T-helper 1 cell (primary cell): ENCODE measurements around the gene CFAP61.
A peak's percentile ranks its signal among the peaks of the same experiment; 100 is the strongest.

Source experiments
- DNase-seq, 5 donors: peaks; one replicate each; pipeline ENCODE4 v3.0.0-alpha.2; 2012 to 2020

CFAP61 gene

DNA sequence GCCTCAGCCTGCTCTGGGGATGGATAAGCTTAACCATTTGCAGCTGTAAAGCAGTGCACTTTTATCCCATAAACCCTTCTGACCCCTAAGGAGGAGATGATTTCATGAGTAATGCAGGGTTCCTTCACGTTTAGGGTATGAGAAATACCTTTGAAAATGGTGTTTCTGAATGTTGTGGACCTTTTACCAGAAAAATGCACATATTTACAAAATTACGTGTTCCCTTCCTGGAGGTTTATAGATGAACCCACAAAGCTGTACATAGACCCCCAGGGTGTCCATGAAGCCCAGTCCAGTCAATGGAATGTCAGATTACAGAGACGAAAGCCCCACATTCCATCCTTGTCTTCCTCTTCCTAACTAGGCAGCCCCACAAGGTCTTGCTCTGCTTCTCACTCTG lies 237.0 kb downstream of the CFAP61 start:
- DNase-seq: no peak

DNA sequence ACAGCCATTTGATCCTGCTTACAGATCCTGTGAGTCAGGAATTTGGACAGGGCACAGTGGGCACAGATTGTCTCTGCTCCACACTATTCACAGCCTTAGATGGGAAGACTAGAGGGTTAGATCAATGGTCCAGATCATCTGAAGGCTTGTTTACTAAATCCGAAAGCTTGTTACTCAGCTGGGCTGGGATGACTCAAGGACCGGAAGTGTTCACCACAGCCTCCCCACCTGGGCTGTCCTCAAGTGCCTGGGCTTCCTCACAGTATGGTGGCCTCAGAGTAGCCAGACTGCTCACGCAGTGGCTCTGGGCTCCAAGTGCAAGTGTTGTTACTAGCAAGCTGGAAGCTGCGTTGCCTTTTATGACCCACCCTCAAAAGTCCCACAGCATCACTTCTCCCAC lies 240.1 kb downstream of the CFAP61 start:
- DNase-seq: peak in 1 of 5 donors; percentile 14

DNA sequence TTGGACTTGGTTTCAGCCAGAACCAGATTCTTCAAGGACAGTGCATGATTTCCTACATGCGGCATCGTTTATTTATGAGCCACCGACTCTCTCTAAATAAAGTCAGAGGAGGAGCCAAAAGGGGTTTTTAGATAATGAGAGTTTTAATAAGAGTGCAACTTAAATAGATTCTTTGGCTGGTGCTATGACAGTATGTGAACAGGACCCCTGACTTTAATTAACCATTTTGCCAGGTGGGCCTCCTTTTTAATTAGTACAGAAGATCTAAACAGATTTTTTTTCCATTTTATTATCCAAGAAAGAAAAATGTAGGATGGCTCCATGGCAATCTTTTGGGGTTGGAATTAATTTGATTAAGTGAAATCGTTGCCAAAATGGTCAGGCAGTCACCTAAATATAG lies 240.8 kb downstream of the CFAP61 start:
- no peak for DNase-seq

DNA sequence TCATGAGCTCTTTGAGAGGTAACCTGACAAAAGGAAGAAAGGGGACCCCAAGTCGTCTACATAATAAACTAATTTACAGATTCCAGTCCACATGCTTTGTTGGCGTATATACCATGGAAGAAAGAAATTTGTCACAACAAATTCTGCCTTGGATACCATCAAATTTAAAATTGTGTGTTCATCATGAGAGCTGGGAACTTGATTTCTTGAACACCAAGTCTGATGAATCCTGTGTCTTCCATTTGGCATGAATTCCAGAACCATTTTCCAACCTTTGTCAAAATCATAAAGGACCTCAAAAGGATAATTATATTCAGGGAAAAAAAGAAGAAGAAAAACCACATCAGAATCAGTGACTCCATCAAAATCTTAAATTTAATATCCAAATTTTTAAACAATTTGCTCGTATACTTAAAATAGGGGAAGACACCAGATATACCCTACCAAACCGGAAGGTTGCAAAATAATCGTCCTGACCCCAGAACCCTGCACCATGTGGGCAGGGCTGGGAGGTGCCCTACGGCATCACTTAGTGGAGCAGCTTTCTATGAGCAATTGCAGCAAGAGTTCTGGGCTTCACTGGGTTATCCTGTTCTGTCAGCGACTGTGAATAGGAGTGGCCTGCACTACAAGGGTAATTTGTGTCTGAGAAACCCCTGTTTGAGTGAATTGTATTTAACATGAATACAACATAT lies 241.5 kb downstream of the CFAP61 start:
- DNase-seq: no peak

DNA sequence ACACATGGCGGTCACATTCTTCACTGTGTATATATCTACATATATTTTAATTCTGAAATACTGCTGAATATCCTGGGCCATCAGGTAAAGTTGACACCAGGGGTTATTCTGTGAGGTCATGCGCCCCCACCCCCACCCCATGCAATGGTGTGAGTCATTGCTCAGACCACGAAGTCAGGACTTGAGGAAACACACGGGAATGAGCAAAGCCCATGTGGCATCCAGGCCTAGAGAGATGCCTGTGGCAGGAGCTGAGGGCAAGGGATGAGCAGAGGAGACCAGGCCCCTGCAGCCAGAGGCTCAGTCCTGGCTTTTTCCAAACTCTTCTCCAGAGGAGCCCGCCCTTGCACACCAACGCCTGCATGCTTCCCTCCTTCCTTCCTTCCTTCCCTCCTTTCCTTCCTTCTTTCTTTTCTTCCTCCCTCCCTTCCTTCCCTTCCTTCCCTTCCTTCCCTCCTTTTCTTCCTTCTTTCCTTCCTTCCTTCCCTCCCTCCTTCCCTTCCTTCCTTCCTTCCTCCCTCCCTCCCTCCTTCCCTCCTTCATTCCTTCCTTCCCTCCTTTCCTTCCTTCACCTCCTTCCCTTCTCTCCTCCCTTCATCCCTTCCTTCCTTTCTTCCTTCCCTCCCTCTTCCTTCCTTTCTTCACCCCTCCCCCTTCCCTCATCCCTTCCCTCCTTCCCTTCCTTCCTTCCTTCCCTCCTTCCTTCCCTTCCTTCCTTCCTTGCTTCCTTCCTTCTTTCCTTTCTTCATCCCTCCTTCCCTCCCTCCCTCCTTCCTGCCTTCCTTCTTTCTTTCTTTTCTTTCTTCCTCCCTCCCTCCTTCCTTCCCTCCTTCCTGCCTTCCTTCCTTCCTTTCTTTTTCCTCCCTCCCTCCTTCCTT lies 243.5 kb downstream of the CFAP61 start:
- DNase-seq: no peak

DNA sequence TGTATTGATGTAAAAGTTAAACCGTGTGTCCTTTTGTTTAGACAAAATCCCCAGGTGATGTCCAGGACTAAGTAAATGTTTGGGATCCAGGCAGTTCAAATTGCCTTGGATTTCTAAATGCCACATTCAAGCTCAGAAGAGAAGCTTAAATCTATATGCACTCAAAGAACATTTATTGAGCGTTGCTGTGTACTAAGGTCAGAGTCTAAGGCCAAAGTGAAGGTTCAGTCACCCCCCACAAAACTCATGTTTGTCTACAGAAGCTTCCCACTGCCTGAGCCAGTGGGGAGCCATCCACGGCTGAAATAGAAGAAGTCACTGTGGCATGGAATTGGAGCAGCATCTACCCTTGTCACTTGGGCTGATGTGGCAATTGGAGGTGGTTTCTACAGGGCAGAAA lies 244.8 kb downstream of the CFAP61 start:
- DNase-seq: no peak

DNA sequence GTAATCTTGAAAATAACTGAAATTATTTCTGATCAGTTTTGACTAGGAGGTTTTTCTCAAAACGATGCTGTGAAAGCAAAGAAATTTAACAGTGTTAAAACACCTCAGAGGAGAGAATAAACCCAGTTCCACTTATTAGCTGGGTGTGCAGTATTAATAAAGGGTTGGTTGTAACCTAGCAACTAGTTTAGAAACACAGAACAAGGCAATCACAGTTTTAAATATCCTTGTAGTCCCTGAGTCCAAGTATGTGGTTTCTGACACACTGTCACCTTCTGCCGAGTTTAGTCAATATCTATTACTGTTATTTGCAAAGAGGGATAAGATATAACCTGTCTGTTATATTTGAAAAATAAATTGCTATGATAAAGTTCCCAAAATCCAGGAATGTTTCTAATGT lies 245.4 kb downstream of the CFAP61 start:
- no peak for DNase-seq

DNA sequence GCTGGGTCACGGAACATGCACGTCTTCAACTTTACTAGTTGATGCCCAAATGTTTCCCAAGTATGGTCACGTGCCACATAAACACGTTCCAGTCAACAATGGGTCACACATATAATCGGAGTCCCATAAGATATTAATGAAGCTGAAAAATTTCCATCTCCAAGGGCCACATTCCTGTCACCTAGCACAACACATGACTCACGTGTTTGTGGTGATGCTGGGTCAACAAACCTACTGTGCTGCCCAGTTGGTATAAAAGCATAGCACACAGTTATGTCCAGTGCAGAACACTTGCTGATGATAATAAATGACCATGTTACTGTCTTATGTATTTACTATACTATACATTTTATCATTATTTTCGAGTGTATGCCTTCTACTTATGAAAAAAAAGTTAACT lies 247.6 kb downstream of the CFAP61 start:
- DNase-seq: no peak

DNA sequence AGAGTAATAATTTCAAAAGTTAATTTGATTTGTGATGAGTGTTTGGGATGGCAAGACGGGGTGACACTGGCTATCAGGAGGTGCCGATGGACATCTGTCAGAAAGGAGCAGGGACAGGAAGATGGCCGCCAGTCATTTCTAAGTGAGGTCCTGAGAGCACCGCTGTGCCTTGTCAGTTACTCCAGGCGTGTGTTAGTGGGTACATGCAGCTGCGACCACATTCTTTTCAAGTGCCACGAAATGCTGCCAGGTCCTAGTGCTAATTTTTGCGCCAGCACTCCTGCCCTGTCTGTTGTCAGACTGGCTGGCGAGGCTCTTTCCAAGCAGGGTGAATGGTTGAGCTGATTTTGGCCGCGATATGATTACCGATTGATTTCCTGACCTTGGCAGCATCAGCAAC lies 251.0 kb downstream of the CFAP61 start:
- no peak for DNase-seq

DNA sequence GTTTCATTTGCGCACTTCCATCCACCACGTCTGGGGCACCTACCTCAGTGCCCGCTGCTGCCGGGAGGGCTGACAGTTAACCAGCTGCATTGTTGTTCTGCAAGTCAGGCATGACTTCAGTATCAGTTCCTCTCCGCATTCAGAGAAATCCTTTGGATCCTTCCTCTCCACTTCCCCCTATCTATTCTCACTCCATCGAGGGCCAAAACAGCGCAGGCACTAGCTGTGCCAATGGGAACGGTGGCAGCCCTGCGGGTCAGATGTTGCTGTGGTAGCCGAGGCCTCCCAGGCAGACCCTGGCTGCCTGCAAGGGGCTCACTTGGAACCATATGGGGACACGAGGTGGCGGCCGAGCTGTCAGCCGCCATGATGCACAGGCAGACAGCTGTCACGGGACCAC lies 251.4 kb downstream of the CFAP61 start:
- no peak for DNase-seq

DNA sequence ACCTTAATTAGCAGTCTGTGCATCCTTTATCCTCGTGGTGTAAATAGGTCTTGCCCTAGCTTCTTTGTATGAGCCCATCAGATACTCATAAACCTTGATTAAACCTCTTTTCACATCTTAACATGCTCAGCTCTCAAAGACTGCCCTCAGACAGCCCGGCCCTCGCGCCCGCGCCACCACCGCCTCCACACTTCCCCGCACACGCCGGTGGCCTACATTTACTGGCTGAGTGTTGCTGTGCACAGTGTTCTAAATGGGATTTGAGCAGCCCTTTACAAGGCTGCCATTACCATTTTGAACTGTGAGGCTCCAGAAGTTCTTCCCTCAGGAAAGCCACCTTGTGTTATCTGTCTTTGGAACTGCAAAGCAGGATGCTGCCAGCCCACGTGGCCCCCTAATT lies 252.6 kb downstream of the CFAP61 start:
- DNase-seq: no peak

DNA sequence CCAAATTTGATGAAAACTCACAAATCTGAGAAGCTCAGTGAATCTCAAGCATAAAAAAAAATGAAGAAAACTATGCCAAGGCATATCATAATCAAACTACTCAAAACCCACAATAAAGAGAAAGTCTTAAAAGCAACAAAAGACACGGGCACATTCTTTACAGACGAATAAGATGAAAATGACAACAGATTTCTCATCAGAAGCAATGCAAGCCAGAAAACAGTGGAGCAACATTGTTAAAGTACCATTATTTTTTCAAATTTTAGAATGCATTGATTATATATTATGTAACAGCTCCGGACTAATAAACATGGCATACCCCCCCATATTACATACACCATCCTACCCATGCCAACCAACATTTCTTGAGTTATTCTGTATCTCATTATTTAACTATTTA lies 260.2 kb downstream of the CFAP61 start:
- no peak for DNase-seq

DNA sequence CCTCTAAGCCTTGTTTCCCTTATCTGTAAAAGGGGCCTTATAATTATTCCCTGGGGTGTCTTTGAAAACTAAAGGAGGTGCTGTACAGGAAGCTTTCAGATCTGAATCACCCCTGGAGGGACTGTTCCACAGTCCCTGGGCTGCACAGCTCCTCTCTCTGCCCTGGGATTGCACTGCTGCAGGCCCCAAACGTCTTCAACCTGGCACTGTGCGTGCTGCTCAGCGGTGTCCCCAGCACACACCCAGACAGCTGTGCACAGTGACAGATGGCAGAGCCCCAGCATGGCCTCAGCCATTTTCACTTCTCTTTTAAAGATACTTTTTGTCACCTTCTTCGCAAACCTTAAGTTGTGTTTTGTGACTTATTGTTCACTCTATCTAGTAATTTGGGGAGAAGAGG lies 264.9 kb downstream of the CFAP61 start:
- DNase-seq: no peak

DNA sequence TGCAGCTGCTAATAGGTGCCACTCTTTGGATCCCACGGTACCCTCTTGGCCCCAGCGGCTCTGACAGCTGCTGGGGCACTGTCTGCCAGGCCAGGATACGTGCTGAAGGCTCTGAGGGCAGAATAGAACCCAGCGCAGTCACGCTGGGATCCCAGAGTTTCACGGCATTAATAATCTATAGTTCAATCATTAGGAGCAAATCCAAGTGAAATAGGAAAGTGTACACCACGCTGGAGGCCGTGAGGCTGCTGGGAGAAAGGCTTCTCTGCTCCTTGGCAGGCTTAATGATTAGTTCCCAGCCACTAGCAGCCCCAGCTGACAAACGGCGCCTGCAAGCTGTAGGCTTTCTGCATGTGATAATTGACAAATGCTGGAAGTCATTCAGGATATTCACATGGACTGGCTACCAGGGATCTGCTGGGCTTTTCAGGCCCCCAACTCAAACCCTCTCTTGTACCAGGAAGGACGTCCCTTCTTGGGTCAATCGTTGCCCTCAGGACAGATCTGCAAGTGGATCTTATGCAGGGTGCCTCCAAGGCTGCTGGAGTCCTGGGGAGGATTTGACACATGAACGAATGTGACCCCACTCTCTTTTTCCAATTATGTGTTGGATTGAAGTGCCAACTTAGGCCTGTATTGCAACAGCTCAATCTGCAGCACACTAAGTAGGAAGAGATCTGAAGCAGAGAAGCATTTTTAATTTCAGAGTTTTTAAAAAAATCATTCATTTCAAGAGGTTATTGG lies 265.5 kb downstream of the CFAP61 start:
- DNase-seq: no peak

DNA sequence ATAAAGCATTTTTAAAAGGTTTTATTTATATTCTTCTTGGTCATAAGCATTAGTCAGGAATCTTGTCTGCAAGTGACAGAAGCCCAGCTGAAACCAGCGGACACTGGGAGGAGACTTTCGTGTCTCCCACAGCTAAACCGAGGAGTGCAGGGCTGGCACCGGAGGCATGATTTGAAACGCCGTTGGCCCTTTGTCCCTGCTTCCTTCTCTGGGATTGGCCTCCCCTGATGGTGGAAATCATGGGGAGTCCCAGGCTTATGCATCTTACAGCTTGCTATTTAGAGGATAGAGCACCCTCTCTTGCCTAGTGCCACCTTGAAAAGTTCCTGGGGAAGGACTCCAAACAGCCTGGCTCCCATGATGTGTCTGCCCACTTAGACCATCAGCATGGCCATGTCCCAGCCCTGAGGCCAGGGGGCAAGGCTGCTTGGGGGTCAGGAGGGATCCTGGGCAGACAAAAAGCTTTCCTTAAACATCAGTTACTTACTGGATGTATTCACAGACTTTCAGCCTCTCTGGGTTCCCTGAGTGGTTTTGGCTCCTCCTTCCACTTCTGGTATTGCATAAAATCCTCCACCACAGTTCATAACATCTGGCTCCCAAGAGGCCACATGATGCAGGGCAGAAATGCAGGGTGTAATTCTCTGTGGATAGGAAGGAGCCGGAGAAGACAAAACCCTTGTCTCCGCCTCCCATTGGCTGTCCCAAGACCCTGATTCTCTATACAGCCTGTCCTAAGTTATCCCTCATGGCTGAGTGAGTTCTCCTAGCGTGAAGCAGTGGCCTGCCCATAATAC lies 266.2 kb downstream of the CFAP61 start:
- DNase-seq: no peak

DNA sequence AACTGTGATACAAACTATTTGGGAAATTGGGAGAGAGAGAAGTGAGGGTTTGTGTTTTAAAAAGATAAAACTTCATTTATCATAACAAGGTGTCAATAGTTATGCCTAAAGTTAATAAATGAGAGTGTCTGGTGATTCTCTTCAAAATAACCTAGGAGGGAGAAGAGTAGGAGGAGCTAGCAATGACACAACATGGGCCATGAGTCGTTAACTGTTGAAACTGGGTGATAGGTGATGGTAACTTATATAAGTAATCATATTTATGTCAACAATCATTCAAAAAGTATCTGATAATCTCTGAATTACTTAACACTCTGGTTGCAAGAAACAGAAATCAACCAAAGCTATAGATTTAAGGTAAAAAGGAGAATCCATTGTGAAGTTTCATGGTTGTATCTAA lies 268.8 kb downstream of the CFAP61 start:
- DNase-seq: no peak

DNA sequence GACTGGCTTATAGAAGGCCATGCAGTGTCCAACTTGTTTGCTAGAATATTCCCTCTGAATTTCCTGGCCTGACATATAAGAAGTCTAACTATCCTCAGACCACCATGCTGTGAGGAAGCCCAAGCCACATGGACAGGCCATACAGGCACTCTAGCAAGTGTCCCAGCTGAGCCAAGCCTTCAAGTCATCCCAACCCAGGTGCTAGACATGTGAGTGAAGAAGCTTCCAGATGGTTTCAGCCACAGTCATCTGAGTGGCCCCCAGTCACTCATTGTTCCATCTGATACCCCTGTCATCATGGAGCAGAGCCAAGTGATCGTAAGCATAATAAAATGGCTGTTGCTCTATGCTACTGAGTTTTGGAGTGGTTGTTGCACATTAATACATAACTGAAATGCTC lies 269.6 kb downstream of the CFAP61 start:
- no peak for DNase-seq

DNA sequence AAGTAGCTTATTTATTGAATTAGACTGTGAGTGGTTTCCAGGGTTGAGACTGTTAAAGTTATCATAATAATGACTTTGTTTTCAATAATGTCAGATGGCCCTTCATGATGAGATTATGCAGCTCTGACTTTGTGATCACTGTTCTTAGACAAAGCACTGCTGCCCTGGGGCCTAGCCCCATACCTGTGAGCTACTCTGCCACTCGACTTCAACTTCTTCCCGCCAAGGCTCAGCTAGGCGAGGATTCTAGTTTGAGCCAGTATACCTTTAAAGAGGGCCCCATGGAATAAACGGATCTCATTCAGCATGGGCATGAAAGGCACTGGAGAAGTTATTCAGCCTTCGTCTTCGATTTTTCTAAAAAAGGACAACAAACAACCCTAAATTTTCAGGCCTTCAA lies 270.6 kb downstream of the CFAP61 start:
- DNase-seq: no peak

DNA sequence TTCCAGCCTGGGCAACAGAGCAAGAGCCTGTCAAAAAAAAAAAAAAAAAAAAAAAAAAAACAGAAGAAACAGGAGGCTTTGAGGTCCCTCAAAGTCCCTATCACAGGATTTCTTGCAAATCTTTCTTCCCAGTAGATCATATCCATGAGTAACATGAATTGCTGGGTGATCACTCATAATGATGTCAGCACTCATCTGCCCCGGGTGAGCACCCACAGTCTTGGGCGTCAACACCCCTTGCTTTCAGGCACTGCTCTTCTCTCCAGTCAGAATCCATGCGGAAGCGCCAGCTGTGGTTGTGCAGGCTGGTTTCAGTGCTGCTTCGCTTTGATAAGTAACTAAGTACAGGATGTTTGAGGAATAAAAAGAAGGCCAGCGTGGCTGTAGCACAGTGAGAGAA lies 275.4 kb downstream of the CFAP61 start:
- DNase-seq: no peak

DNA sequence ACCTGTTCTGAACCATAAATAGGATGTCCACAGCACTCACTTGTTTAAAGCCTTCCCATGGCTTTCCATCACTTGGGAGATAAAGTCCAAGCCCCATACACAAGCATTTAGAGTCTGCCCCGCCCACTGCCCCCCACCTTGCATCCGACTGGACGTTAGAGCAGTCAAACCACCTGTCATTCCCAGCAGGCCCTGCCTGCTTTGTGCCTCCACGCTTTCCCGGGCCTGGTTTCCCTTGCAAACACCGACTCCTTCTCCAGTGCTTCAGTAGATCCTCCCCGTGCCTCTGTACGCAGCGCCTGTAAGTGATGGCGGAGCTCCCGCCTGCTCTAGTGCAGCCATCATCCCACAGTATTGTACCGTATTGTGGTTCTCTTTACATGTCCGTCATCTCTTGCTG lies 277.2 kb downstream of the CFAP61 start:
- no peak for DNase-seq

DNA sequence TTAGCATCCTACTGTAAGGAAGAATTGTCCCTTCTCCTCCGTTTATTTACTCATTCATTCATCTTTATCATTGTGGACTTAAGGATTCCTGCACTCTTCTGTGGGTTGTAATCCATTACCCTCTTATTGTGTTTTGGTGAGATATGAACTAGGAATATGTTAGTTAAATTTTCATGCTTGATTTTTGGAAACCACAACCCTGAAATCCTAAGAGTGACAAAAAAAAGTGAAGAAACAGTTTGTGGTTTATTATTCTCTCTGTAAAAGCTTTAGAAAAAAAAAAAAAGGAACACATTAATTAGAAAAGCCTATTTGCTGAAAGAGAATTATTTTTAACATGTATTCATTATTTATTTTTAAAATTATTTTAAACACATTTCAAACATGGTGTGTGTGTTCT lies 278.8 kb downstream of the CFAP61 start:
- DNase-seq: no peak

DNA sequence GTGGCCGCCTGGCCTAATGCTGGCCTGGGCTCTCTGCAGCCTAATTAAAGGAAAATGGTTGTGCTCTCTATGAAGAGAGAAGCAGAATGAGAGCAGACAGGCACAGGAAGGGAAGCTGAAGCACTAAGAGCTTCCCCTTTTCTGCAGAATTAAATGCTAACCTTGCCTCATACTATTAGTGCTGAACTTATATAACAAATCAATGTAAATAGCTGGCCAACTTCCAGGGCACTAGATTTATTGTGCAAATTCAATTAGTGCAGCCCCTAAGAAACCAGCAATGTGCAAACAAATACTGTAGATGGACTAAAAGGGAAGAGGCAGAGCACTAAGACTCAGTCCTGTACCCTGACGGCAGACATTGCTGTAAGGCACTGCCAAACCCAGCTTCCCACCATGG lies 279.5 kb downstream of the CFAP61 start:
- DNase-seq: no peak

DNA sequence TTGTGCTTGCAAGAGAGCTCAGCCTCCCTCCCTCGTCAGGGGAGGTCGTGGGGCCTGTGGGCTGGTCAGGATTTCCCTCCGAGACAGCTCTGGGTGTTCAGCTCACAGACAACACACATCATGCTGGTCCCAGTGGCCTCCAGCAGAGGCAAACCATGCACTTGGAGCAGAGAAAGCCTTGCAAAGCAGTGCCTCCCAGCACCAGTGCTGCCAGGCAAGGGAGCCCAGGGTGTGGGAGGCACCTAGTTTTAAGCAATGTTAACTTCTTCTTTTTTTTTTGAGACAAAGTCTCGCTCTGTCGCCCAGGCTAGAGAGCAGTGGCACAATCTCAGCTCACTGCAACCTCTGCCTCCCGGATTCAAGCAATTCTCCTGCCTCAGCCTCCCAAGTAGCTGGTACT lies 281.5 kb downstream of the CFAP61 start:
- no peak for DNase-seq
